Chondrocyte (in vitro differentiated cells): ENCODE data around the gene NYAP2. TPM values are rescaled to one million over a fixed set of nuclear protein-coding genes. Genes with fewer than 3 reads are reported as not detected.

Source experiments
- DNase-seq: peaks from one replicate; pipeline ENCODE4 v3.0.0; 2021; ENCODE audit warnings: mixed read lengths, low spot score
- H3K27ac Mint-ChIP-seq: one replicate; pipeline ENCODE4 v1.8.0; 2021; ENCODE audit warnings: mild to moderate bottlenecking, moderate library complexity, mixed read lengths; ENCODE audit not compliant: unreplicated experiment
- H3K27me3 Mint-ChIP-seq: 2 replicates; pipeline ENCODE4 v1.8.0; 2021; ENCODE audit warnings: low read depth, mixed read lengths
- H3K36me3 Mint-ChIP-seq: 2 replicates; pipeline ENCODE4 v1.8.0; 2021; ENCODE audit warnings: low read depth, mixed read lengths
- H3K4me1 Mint-ChIP-seq: 2 replicates; pipeline ENCODE4 v1.8.0; 2021; ENCODE audit warnings: low read depth, mild to moderate bottlenecking, mixed read lengths
- H3K4me3 Mint-ChIP-seq: one replicate; pipeline ENCODE4 v1.8.0; 2021; ENCODE audit warnings: mild to moderate bottlenecking, moderate library complexity, mixed read lengths; ENCODE audit not compliant: unreplicated experiment
- H3K9me3 Mint-ChIP-seq: 2 replicates; pipeline ENCODE4 v1.8.0; 2021; ENCODE audit warnings: low read depth, mixed read lengths
- long read RNA-seq: library from polyadenylated mRNA; stranded (forward); transcript quantifications from one replicate; pipeline ENCODE4 v2.0.0, GENCODE V29; 2021
- total RNA-seq: library from RNA; stranded (reverse); gene quantifications from 3 replicates; pipeline ENCODE4 v1.2.1, GENCODE V29; 2021
- TF ChIP-seq, protein P1 (sequence below): fragments of 200-600 bp; sonication (generic); IDR thresholded peaks from 2 replicates; pipeline ENCODE4 v1.5.0; 2021; ENCODE audit warnings: antibody characterized with exemption, mild to moderate bottlenecking, moderate library complexity

Gene NYAP2
- 0.05 TPM in 1 of 3 replicates, not detected in the others for total RNA-seq
- long read RNA-seq: 0 reads

DNA sequence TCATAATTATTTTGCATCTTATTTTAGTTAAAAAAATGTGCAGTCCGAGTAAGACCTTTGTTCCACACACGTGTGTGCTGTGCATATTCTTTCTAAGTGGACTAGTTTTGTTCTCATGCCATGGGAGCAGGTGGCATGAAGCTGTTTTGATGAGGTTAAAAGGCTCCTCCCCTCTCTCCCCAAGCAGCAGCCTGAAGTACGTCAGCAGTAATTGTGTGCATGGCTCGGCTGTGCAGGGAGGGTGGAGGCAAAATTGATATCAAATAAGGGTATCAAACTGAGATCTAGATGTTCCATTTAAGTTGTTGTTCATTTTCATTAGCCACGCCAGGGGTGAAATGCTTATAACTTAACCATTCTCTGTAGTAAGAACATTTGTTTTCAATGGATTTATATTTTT is at the start of gene NYAP2:
Gene NYAP2, plus strand, starts transcription at position 207 of the 400 bp plus-strand sequence. CDS start 9,171 bp downstream, outside the sequence.
- H3K4me3 Mint-ChIP-seq: no peak within 1 kb of the TSS
- no peak for DNase-seq
- H3K27ac Mint-ChIP-seq: no peak within 1 kb of the TSS

DNA sequence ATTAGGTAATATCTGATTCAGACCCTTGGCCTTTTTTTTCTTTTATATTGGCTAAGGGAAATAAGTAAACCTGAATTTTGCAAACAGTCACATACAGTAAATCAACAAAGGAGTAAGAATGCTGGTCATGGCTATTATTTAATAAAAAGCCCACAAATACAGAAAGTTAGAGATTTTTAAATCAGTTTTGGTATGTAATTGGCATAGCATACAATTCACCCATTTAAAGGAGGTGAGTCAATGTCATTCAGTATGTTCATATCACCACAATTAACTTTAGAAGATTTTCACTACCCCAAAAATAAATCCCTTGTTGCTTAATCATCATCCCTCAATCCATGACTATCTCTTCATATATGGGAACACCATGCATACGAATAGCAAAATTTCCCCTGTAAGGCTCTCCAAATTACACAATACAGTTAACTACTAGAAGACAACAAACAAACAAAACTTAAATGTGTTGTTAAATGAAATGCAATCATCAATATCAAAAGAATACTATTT is 45.9 kb upstream of the NYAP2 start:
- Mint-ChIP-seq H3K9me3 (no peaks in the 10 kb centered on the region), H3K27me3 (no peaks in the 10 kb centered on the region), H3K36me3 (no peaks in the 10 kb centered on the region), H3K27ac (no peak overlapping the region), H3K4me1 (peaks cover 12% of the 10 kb centered on the region), H3K4me3 (no peak overlapping the region)
- no peak for DNase-seq
- TF ChIP-seq, protein P1, sequence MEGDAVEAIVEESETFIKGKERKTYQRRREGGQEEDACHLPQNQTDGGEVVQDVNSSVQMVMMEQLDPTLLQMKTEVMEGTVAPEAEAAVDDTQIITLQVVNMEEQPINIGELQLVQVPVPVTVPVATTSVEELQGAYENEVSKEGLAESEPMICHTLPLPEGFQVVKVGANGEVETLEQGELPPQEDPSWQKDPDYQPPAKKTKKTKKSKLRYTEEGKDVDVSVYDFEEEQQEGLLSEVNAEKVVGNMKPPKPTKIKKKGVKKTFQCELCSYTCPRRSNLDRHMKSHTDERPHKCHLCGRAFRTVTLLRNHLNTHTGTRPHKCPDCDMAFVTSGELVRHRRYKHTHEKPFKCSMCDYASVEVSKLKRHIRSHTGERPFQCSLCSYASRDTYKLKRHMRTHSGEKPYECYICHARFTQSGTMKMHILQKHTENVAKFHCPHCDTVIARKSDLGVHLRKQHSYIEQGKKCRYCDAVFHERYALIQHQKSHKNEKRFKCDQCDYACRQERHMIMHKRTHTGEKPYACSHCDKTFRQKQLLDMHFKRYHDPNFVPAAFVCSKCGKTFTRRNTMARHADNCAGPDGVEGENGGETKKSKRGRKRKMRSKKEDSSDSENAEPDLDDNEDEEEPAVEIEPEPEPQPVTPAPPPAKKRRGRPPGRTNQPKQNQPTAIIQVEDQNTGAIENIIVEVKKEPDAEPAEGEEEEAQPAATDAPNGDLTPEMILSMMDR: no peak

More for the DNA sequence above, at the start of gene NYAP2:
- H3K9me3 Mint-ChIP-seq: no peaks in the 10 kb centered on the region
- H3K36me3 Mint-ChIP-seq: no peaks in the 10 kb centered on the region
- H3K27me3 Mint-ChIP-seq: peaks cover 14% of the 10 kb centered on the region
- H3K4me1 Mint-ChIP-seq: no peaks in the 10 kb centered on the region
- TF ChIP-seq, protein P1: no peak

DNA sequence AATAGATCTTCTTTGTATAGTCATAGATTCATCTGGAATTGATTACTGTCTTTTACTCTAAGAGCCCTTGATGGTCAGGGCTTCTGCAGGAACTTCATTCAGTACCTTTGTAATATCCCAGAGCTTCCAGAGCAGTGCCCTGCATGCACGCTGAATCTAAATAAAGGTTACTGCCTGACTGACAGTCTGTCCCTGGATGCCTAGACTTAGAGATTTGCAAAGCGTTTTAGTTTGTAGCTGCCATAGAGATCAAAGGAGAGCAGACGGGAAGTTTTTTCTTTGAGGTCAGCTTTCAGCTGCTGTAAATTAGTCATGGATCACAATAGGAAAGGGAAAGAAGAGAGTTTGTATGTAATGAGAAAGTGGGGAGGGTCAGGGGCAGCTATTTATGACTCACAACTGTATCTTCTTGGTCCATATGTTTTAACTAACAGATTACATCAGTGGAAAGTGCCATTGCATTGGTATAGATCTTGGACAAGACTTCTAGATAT is 45.2 kb upstream of the NYAP2 start:
- Mint-ChIP-seq H3K27me3 (no peaks in the 10 kb centered on the region), H3K27ac (no peak overlapping the region), H3K9me3 (no peaks in the 10 kb centered on the region), H3K36me3 (no peaks in the 10 kb centered on the region), H3K4me3 (no peak overlapping the region), H3K4me1 (peaks cover 9% of the 10 kb centered on the region)
- TF ChIP-seq, protein P1: no peak
- DNase-seq: no peak

DNA sequence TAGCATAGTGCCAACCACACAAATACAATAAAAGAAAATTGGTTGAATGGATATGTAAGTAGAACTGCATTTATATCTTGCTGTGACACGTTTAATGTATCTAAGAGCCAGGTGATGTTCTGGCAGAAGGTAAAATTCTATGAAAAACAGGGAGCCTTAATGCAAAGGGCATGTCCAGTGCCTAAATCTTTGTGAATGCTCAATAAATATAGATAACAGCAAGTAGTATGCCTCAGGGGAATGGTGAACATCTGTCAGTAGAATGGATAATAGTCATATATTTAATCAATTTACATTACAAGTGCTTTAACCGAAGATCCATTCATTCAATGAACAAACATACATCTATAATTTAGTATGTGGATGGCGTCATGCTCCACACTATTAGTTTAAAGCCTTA is 43.7 kb upstream of the NYAP2 start:
- Mint-ChIP-seq H3K27ac (no peak overlapping the region), H3K27me3 (no peaks in the 10 kb centered on the region), H3K4me3 (no peak overlapping the region), H3K36me3 (no peaks in the 10 kb centered on the region), H3K4me1 (peaks cover 9% of the 10 kb centered on the region), H3K9me3 (no peaks in the 10 kb centered on the region)
- TF ChIP-seq, protein P1: no peak
- no peak for DNase-seq

DNA sequence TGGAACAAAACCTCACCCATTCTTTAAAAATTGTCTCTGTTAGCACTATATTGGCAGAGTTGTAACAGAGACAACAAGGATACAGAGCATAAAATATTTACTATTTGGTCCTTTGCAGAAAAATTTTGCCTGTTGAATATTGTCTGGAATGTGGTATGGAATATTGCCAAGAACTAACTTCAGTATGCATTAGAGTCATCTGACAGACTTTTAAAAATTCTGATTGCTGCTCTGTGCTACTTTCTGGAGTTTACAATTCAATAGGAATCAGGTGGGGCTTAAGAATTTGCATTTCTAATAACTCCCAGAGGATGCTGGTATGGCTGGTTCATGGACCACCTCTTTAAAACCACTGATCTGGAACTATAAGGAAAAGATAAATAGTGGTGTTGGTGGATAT is 32.8 kb upstream of the NYAP2 start:
- H3K4me3 Mint-ChIP-seq: no peak overlapping the region
- H3K9me3 Mint-ChIP-seq: no peaks in the 10 kb centered on the region
- no peaks in the 10 kb centered on the region for H3K36me3 Mint-ChIP-seq
- TF ChIP-seq, protein P1: no peak
- H3K27ac Mint-ChIP-seq: no peak overlapping the region
- DNase-seq: no peak
- H3K27me3 Mint-ChIP-seq: no peaks in the 10 kb centered on the region
- peaks cover 3% of the 10 kb centered on the region for H3K4me1 Mint-ChIP-seq
